LNCAP (cell line): ENCODE data around the gene VPS35L.

ENCODE experiments used
- CTCF ChIP-seq: fragments of 450-650 bp; IDR thresholded peaks from 2 replicates; pipeline ENCODE4 v1.5.1; 2017; ENCODE audit warnings: mild to moderate bottlenecking

VPS35L gene

DNA sequence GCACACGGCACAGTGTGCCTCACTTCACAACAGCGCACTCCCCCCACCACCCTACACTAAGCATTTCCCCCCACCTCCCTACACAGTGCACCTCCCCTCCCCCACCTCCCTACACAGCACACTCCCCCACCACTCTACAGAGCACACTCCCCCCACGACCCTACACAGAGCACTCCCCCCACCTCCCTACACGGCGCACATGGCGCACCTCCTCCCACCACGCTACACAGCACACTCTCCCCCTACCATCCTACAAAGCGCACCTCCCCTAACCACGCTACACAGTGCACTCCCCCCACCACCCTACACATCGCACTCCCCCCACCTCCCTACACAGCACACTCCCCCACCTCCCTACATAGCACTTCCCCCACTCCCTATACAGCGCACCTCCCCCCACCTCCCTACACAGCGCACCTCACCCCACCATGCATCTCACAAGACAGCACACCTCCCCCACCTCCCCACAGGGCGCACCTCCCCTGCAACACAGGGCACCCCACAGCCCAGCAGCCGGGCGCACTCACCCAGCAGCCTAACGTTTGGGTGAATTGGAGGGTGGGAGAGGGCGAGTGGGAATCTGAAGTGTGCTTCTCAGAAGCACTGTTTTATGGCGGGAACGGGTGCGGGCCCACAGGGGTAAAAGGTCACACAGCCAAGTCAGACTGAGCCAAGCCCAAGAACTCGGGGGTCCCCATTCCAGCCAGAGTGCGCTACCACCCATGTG, 152.2 kb downstream of the VPS35L start:
- no peak for TF ChIP-seq CTCF

DNA sequence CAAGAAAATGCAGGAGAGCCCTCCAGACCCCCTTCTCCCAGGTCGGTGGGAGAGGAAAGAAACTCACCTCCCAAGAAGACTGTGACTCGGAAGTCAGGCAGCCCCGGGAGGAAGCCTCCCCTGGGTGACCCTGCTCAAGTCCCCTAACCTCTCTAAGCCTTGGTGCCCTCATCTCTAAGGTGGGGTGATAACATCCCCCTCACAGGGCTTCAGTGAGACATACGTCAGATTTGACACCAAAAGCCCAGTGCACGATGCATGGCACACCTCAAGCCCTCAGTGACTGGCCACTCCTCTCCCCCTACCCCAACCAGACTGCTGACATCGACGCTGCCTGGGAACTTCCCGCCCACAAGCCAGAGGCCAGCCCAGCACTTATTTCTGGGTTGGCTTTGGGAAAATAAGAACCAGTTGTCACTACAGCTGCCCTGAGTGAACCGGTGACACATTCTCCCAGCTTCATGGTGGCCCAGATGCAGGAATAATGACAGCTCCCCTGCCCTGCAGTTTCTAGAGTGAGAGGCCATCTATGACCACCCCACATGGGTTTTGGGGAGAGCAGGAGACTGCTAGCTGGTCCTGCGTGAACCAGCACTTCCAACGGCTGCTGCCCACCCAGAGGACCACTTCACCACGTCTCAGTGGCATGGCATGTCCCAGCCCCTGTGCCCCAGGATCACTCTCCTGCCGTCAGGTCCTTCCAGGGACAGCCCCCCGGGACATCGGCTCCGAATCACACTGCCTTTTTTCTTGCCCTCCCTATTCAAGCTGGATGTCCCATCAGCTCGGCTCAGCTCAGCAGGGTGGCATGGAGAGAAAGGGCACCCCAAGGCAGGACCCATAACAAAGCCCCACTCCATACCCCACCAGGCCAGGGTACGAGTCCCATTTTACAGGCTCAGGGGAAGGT, 153.0 kb downstream of the VPS35L start:
- no peak for TF ChIP-seq CTCF

DNA sequence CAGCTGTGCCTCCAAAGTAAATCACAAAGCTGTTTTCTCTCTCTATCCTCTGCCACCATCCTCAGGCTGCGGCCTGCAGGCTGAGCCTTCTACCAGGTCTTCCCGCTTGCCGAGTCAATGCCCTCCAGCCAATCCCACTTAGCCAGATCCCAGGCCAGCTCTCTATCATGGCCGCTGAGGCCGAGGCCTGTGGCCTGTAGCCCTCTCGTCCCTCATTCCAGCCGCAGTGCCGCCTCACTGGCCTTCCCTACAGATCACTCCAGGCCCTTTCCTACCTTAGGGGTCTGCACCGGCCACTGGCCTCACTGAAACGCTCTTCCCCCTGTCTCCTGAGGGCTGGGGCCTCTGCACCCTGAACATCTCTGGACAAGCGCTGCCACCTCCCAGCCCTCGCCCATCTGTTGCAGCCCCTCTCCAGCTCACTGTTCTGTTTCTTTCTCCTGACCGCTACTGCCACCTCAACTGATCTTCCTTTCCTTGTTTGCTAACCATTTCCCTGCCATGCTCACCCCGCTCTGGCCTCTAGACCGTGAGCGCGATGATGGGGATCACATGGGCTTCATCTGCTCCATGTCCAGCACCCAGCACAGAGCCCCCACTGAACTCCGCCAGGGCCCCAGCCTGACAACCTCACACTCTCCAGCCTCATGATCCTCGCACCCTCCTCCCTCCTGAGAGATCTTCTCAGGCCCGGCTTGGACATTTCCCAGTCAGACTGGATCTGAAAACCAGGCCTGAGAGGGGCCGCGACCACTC, 154.1 kb downstream of the VPS35L start:
- TF ChIP-seq CTCF: no peak

- TF ChIP-seq CTCF: no peak
Observed at GRCh38 chr16:19710191-19710908, 154.8 kb downstream of the VPS35L start.

- TF ChIP-seq CTCF: no peak
Observed at GRCh38 chr16:19710991-19711545, 155.6 kb downstream of the VPS35L start.

DNA sequence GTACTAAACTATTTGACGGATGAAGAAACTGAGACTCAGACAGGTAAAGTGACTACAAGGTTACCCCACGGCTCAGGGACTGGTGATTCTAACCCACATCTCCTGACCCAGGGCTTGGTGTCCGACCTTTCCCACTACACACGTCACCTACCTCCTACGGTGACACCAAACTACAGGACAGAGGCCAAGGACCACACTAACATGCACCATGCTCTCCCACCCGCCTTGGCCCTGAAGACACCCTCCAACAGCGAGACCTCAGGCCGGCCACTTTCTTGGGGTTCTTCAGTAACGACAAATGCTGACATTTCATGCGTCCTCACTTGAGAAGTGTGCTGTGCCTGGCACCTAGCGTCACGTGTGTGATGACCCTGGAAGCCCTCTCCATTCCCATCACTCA, 156.1 kb downstream of the VPS35L start:
- no peak for TF ChIP-seq CTCF
